Measurements from ENCODE around the gene CGB1.
"Not testable (repeated sequence)": the region's sequence is repeated elsewhere in the genome, so short reads cannot be mapped to it uniquely, and the experiment has no call there.

CGB1 gene

DNA sequence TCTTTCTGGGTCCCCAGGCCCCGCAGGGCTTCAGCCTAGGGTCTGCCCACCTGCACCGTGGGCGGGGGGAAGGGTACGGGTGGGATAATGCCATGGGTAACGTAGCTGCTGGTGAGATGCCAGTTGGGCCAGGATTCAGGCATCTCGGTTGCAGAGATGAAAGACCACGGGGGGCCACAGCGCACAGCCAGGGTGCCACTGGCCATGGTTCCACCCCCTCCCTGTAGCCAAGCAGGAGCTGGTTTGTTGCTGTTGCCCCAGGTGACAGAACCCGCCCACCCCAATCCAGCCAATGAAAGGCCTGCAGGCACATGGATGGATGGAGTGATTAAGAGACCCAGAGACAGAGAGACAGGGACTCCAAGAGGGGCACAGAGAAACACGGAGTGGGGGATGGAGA, 21.9 kb upstream of the CGB1 start:
- DNase-seq (ENCODE audit: low read depth in 2 of 2), result no peak

DNA sequence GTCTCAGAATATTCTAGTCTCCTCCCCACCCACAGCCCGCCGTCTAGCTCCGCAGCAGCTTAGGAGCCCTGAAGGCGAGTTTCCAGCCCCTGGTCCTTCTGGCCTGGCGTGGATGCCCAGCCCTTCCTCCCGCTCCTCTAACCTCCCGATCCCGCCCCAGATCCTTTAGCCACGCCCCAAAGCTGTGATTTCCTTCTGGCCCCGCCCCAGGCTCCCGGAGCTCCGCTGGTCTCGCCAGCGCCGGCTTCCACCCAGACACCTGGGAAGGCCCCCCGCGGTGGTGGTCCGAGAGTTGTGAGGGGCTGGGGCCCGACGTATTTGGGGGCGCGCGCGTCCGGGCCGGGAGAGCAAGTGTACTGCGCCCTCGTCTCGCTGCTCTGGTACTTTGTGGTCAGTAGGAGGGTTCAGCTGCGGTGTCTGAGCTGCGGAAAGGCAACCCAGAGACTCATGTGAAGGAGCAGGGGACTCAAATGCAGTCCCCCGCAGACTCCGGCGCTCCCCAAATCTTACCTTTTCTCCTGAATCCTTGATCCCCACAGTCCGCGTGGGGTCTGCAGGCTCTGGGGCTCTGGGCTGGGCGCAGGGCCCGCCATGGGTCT, 21.0 kb upstream of the CGB1 start, which contains the start of gene CGB7:
CGB7 (minus strand) TSS at position 114 of the 599 bp plus-strand sequence. CDS start 2,374 bp downstream, outside the sequence.
- no peak for DNase-seq (ENCODE audit: low read depth in 2 of 2)

DNA sequence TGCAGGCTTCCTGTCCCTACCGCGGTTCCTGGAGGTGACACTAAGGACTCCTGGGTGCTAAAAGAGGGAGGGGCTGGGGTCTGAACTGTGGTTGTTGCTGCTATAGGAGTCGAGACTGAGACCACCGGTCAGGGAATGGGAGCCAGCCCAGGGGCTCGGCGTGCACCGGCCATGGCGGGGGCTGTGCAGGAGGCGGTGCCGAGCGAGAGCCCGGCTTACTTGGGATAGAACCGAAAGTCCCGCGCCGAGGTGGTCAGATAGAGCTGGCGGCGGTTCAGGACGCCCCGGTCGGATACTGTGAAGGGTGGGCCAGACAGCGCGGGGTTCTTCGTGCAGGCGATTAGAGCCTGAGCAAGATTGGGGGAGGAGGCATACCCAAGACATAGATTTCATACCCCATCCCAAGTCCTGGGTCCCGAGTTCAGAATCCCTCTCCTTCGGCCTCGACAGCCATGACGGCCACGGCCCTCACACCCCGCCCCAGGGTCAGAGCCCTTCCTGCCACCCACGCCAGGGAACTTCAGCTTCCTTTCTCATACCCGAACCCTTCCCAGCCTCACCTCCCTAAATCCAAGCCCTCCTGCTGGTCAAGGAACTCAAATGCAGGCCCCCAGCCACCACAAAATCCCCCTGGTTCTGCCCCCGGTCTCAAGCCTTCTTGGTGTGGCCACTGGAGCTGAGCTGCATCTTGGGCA, 20.4 kb upstream of the CGB1 start:
- DNase-seq (ENCODE audit: low read depth in 2 of 2), result not testable (repeated sequence)

DNA sequence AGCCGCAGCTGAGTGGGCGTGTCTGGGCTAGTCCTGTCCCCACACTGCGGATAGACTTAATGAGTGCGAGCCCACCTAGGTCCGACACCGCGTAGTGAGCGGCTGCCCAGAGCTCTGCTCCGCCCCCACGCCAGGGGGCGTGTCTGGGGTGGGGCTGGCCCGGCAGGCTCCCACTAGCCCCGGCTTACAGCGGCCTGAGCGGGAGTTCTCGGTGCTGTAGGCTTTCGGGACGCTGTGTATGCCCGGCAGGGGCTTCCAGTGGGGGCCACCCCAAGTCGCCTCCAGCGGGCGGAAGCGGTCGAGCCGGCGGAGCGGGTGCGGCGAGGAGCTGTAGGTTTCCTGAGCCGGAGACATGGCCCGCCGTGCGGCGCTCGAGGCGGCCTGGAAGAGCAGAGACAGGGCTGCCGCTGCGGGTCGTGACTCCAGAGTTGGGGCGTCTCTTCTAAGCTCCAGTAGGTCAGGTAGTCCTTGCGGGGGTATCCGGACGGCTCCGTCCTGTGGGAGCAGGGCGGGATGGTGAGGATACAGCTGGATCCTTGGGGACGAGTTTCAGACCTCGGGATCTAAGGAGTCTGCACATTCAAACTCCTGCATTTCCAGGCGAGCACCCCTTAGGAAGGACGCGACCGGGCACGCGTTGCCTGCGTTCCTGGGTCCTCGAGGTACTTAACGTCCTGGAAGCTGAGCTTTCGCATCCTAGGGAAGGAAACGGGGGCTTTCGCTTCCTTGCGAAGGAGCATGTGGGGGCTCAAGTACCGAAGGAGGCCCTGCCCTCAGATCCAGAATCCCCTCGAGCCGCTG, 19.6 kb upstream of the CGB1 start:
- no peak for DNase-seq (ENCODE audit: low read depth in 2 of 2)

DNA sequence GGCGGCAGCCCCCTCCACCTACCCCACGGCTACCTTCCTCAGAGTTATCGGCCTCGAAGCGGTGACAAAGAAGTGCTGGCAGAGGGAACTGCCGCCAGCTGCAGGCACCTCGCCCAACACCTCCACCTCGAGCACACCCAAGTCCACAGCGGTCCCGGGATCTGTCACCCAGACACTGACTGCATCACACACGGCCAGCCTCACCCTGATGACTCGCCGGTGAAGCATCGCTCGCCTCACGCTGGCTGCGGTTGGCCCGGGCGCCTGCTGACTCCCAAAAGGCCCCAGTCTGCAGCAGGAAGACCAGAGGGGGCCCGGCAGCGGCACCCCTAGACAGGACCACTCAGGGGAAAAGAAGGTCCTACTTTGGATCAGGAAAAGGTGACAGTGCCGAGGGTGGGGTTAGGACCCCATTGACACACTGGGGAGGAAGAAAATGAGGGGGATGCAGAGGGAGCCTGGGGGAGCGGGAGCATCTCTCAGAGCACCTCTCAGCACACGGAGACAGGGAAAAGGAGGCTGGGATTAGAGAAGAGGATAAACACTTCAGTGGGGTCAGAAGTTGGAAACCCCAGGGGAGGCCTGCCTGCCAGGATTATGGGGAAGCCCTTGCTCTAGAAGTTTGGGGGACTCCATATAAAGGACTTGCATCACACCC, 13.8 kb upstream of the CGB1 start:
- DNase-seq (ENCODE audit: low read depth in 2 of 2), result not testable (repeated sequence)

DNA sequence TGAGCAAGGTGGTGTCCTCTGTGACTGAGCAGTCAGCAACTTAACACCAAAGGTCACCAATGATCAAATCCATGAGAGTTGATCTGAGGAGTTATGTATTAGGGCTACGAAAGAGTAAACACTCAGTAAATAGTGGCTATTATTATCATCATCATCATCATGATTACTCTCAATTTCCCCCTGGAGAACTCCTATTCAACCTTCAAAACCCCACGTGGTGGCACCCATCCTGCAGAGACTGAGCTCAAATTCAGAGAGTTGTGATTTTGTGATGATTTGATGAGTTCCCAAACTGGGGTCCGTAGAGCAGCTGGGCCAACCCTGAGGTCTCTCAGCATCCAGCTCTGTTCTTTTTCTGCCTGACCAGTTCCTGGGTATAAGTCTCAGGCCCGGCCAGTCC, 13.1 kb upstream of the CGB1 start:
- not testable (repeated sequence) for DNase-seq (ENCODE audit: low read depth in 2 of 2)

DNA sequence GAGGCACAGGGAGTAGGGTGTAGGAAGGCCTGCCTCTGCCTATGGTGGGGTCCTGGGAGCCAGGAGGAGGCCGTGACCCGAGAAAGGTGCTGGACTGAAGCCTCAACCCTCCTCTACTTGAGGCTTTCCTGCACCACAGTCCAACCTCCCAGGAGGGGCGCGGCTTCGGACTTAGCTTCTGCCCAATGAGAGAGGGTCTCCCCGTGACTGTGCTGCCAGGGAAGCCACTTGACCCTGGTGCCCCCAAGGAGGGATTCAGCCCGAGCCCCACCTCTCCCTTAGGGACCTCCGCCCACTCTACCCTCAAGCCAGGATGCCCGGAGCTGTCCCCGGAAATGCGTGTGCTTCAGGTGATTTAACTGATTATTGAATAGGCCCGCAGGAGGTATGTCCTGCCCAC, 12.3 kb upstream of the CGB1 start, which contains the start of gene CGB8:
CGB8 (minus strand) TSS at position 101 of the 400 bp plus-strand sequence. CDS start 372 bp downstream, outside the sequence.
- DNase-seq (ENCODE audit: low read depth in 2 of 2), result not testable (repeated sequence)

DNA sequence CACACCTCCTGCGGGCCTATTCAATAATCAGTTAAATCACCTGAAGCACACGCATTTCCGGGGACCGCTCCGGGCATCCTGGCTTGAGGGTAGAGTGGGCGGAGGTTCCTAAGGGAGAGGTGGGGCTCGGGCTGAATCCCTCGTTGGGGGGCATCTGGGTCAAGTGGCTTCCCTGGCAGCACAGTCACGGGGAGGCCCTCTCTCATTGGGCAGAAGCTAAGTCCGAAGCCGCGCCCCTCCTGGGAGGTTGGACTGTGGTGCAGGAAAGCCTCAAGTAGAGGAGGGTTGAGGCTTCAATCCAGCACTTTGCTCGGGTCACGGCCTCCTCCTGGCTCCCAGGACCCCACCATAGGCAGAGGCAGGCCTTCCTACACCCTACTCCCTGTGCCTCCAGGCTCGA, 6.9 kb upstream of the CGB1 start, which contains the start of gene CGB5:
CGB5 (plus strand) TSS at position 301 of the 400 bp plus-strand sequence. CDS start 362 bp downstream, outside the sequence.
- DNase-seq (ENCODE audit: low read depth in 2 of 2), result not testable (repeated sequence)

DNA sequence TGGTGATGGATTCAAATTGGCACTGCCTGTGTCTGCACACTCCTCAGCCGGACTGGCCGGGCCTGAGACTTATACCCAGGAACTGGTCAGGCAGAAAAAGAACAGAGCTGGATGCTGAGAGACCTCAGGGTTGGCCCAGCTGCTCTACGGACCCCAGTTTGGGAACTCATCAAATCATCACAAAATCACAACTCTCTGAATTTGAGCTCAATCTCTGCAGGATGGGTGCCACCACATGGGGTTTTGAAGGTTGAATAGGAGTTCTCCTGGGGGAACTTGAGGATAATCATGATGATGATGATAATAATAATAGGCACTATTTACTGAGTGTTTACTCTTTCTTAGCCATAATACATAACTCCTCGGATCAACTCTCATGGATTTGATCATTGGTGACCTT, 6.0 kb upstream of the CGB1 start:
- not testable (repeated sequence) for DNase-seq (ENCODE audit: low read depth in 2 of 2)

DNA sequence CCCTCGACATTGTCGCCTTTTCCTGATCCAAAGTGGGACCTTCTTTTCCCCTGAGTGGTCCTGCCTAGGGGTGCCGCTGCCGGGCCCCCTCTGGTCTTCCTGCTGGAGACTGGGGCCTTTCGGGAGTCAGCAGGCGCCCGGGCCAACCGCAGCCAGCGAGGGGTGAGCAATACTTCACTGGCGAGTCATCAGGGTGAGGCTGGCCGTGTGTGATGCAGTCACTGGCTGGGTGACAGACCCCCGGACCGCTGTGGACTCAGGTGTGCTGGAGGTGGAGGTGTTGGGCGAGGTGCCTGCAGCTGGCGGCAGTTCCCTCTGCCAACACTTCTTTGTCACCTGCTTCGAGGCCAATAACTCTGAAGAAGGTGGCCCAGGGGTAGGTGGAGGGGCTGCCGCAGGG, 5.5 kb upstream of the CGB1 start:
- no peak for DNase-seq (ENCODE audit: low read depth in 2 of 2)

DNA sequence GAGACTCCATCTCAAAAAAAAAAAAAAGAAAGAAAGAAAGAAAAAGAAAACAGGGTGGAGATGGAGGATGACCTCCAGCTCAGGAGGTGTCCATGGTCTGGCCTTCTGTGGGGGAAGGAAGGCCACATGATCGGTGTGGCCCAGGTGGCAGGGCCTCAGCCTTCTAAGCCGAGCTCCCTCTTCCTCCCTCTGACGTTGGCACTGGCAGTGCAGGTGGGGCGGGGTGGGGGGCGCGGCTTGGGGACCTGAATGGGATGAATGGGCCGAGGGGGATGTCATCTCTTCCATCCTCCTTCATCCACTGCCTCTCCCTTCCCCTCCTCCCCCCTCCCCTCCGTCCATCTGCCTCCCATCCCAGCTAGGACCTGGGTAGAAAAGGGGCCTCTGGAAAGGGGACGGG, 3.0 kb upstream of the CGB1 start:
- not testable (repeated sequence) for DNase-seq (ENCODE audit: low read depth in 2 of 2)

DNA sequence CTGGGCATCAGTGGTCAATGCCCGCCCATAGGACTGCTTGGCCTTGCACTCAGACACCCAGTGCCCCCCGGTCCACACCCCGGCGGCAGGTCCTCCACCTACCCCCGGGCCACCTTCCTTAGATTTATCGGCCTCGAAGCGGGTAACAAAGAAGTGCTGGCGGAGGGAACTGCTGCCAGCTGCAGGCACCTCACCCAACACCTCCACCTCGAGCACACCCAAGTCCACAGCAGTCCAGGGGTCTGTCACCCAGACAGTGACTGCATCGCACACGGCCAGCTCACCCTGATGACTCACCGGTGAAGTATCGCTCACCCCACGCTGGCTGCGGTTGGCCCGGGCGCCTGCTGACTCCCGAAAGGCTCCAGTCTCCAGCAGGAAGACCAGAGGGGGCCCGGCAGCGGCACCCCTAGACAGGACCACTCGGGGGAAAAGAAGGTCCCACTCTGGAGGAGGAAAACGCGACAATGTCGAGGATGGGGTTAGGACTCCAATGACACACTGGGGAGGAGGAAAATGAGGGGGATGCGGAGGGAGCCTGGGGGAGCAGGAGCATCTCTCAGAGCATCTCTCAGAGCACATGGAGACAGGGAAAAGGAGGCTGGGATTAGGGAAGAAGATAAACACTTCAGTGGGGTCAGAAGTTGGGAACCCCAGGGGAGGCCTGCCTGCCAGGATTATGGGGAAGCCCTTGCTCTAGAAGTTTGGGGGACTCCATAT, 2.0 kb upstream of the CGB1 start:
- DNase-seq (ENCODE audit: low read depth in 2 of 2), result not testable (repeated sequence)

DNA sequence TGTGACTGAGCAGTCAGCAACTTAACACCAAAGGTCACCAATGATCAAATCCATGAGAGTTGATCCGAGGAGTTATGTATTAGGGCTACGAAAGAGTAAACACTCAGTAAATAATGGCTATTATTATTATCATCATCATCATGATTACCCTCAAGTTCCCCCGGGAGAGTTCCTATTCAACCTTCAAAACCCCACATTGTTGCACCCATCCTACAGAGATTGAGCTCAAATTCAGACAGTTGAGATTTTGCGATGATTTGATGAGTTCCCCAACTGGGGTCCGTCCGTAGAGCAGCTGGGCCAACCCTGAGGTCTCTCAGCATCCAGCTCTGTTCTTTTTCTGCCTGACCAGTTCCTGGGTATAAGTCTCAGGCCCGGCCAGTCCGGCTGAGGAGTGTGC, 1.4 kb upstream of the CGB1 start:
- DNase-seq (ENCODE audit: low read depth in 2 of 2), result not testable (repeated sequence)

DNA sequence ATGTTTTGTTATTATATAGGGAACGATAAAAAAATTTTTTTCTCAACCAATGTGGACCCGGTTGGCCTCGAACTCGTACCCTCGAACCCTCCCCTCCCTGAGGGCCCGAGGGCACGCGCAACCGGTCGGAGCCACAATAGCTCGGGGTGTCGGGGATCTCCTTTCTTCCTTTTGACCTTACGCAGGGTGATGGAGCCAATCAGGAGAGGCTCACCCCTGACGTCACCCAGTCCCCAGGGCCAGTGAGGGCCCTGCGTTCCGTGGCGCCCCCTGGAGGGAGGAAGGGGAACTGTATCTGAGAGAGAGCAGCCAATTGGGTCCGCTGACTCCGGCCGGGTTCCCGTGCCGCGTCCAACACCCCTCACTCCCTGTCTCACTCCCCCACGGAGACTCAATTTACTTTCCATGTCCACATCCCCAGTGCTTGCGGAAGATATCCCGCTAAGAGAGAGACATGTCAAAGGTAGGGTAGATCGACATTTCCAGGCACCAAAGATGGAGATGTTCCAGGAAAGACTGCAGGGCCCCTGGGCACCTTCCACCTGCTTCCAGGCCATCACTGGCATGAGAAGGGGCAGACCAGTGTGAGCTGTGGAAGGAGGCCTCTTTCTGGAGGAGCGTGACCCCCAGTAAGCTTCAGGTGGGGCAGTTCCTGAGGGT, 4.9 kb downstream of the CGB1 start, which contains the start of gene CGB2:
CGB2 (plus strand) TSS at position 249 of the 660 bp plus-strand sequence; CDS start at position 455, 206 bp downstream.
- not testable (repeated sequence) for DNase-seq (ENCODE audit: low read depth in 2 of 2)

DNA sequence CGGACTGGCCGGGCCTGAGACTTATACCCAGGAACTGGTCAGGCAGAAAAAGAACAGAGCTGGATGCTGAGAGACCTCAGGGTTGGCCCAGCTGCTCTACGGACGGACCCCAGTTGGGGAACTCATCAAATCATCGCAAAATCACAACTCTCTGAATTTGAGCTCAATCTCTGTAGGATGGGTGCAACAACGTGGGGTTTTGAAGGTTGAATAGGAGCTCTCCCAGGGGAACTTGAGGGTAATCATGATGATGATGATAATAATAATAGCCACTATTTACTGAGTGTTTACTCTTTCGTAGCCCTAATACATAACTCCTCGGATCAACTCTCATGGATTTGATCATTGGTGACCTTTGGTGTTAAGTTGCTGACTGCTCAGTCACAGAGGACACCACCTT, 6.4 kb downstream of the CGB1 start:
- DNase-seq (ENCODE audit: low read depth in 2 of 2), result not testable (repeated sequence)

DNA sequence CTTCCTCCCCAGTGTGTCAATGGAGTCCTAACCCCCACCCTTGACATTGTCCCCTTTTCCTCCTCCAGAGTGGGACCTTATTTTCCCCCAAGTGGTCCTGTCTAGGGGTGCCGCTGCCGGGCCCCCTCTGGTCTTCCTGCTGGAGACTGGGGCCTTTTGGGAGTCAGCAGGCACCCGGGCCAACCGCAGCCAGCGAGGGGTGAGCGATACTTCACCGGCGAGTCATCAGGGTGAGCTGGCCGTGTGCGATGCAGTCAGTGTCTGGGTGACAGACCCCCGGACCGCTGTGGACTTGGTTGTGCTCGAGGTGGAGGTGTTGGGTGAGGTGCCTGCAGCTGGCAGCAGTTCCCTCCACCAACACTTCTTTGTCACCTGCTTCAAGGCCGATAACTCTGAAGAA, 6.9 kb downstream of the CGB1 start:
- not testable (repeated sequence) for DNase-seq (ENCODE audit: low read depth in 2 of 2)

DNA sequence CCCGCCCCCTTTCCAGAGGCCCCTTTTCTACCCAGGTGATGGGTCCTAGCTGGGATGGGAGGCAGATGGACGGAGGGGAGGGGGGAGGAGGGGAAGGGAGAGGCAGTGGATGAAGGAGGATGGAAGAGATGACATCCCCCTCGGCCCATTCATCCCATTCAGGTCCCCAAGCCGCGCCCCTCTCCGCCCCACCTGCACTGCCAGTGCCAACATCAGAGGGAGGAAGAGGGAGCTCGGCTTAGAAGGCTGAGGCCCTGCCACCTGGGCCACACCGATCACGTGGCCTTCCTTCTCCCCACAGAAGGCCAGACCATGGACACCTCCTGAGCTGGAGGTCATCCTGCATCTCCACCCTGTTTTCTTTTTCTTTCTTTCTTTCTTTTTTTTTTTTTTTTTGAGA, 8.0 kb downstream of the CGB1 start:
- not testable (repeated sequence) for DNase-seq (ENCODE audit: low read depth in 2 of 2)

DNA sequence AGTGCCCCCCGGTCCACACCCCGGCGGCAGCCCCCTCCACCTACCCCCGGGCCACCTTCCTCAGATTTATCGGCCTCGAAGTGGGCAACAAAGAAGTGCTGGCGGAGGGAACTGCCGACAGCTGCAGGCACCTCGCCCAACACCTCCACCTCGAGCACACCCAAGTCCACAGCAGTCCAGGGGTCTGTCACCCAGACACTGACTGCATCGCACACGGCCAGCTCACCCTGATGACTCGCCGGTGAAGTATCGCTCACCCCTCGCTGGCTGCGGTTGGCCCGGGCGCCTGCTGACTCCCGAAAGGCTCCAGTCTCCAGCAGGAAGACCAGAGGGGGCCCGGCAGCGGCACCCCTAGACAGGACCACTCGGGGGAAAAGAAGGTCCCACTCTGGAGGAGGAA, 11.1 kb downstream of the CGB1 start:
- not testable (repeated sequence) for DNase-seq (ENCODE audit: low read depth in 2 of 2)

DNA sequence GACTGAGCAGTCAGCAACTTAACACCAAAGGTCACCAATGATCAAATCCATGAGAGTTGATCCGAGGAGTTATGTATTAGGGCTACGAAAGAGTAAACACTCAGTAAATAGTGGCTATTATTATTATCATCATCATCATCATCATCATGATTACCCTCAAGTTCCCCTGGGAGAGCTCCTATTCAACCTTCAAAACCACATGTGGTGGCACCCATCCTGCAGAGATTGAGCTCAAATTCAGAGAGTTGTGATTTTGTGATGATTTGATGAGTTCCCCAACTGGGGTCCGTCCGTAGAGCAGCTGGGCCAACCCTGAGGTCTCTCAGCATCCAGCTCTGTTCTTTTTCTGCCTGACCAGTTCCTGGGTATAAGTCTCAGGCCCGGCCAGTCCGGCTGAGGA, 11.6 kb downstream of the CGB1 start:
- DNase-seq (ENCODE audit: low read depth in 2 of 2), result not testable (repeated sequence)

DNA sequence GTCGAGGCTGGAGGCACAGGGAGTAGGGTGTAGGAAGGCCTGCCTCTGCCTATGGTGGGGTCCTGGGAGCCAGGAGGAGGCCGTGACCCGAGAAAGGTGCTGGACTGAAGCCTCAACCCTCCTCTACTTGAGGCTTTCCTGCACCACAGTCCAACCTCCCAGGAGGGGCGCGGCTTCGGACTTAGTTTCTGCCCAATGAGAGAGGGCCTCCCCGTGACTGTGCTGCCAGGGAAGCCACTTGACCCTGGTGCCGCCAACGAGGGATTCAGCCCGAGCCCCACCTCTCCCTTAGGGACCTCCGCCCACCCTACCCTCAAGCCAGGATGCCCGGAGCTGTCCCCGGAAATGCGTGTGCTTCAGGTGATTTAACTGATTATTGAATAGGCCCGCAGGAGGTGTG, 12.5 kb downstream of the CGB1 start, which contains the start of gene CGB3:
CGB3 (minus strand) TSS at position 101 of the 400 bp plus-strand sequence. CDS start 362 bp downstream, outside the sequence.
- DNase-seq (ENCODE audit: low read depth in 2 of 2), result not testable (repeated sequence)

Measured in fibroblast of skin of left biceps (primary cell).